GM10847 (cell line): Measurements from ENCODE around the gene KRT76.

Experiments used
- POLR2A ChIP-seq: IDR thresholded peaks from 2 replicates; pipeline ENCODE4 v1.6.1; 2011; ENCODE audit not compliant: insufficient read length; ENCODE audit errors: extremely low read depth

Gene KRT76

GRCh38 chr12:52806169-52806811, 29.1 kb upstream of the KRT76 start:
- no peak for TF ChIP-seq POLR2A

- no peak for TF ChIP-seq POLR2A
These were observed 28.6 kb upstream of the KRT76 start for GRCh38 chr12:52805739-52806138.

DNA sequence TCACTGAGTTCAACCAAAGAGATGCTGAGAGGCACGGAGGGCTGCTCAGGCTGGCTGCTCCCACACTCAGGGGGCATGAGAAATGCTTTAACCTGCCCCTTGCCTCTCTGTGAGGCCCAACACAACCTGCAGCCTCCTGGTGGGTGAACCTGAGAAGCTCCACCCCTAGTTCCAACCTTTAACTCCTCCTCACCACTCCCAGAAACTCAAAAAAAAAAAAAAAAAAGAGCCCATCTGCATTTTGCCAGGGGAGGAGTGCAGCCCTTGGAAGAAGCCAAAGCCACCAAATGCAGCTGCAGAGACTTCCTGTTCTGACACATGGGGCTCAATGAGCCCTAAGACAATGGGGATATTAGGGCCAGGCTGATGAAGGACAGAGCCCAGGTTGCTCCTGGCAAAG, 27.9 kb upstream of the KRT76 start:
- TF ChIP-seq POLR2A: no peak

GRCh38 chr12:52802442-52802841, 25.3 kb upstream of the KRT76 start:
- no peak for TF ChIP-seq POLR2A

- no peak for TF ChIP-seq POLR2A
These were observed 24.6 kb upstream of the KRT76 start for GRCh38 chr12:52801773-52802172.

DNA sequence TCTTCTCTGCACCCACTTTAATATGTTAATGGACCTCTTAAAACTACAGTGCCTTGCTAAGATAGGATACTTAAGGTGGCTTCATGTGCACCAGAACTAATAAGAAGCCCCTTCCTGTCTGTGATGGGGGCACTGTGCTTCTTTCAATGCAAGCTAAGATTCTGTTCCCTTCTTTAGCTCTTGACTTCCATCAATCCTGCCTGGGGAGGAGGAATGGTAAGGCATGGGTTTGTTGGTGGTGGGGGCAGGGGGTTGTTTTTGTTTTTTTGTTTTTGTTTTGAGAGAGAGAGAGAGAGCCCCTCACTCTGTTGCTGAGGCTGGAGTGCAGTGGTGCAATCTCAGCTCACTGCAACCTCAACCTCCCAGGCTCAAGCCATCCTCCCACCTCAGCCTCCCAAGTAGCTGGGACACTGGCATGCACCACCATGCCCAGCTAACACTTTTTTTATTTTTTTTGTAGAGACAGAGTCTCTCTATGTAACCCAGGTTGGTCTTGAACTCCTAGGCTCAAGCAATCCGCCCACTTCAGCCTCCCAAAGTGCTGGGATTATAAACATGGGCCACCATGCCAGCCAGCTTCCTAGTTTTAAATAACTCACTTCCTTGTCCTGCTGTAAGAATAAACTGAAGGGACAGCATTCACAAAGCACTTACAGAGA, 23.2 kb upstream of the KRT76 start:
- TF ChIP-seq POLR2A: no peak

DNA sequence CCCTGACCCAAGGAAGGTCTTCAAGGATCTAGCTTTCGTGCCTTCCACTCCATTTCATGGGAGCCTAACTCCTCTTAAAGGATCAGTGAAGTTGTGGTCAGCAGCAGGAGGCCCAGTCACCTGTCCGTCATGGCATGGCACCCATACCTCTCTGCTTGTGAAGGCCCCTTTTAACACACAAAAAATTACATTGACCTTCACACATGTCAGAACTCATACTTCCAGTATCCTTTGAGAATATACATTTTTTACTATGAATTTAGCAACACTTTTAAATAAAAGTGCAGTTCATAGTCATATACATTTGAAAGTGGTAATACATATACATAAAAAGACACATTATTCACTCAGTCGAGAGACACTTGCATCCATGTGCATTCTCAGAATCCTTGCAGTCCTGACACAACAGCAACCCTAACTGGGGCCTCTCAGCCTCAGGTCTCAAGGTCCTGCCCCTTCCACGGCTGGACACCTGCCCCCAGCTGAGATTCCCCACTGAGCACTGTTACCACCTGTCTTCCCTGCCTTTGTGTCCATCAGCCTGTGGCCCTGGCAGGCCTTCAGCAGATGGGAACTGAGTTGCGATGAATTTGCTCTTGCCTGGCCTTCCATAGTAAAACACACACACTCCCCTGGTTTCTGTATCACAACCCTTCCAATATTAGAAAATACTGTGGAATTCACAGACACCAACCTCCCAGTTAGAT, 22.5 kb upstream of the KRT76 start:
- TF ChIP-seq POLR2A: no peak

GRCh38 chr12:52798671-52799504, 21.7 kb upstream of the KRT76 start:
- TF ChIP-seq POLR2A: no peak

GRCh38 chr12:52798003-52798670, 21.0 kb upstream of the KRT76 start:
- TF ChIP-seq POLR2A: no peak

DNA sequence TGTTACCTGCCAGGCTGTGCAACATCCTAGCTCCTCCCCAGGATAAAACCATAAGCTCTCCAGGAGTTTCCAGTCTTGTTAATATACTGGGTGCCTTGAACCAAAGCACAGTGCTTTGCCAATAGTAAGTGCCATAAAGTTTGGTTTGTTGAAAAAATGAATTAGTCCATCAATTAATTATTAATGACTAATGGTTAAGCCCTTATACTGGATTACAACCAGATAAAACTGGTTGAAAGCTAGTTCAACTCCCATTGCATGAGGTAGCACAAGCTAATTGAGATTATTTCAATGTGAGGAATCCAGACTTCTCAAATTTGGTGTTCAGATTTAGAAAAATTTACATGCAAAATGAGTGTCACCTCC, 20.4 kb upstream of the KRT76 start:
- no peak for TF ChIP-seq POLR2A

- no peak for TF ChIP-seq POLR2A
These were observed 19.8 kb upstream of the KRT76 start for GRCh38 chr12:52796839-52797528.

GRCh38 chr12:52796429-52796794, 19.3 kb upstream of the KRT76 start:
- TF ChIP-seq POLR2A: no peak

- TF ChIP-seq POLR2A: no peak
These were observed 18.7 kb upstream of the KRT76 start, which contains the start of gene KRT3 for GRCh38 chr12:52795694-52796428. Gene KRT3, minus strand, starts transcription at chr12:52796117. Its CDS starts 75 bp downstream, at chr12:52796042.
